Tibial artery (tissue), 4 donors: ENCODE data around the gene PRR11.

Experiments
- DNase-seq, 2 donors: peaks; one replicate each; pipeline ENCODE4 v3.0.0-alpha.2; 2019
- H3K27ac ChIP-seq, 2 donors: fragments of 200-600 bp; sonication (generic) in 1 of 2; 1 replicate in 1 of 2; 2 replicates in 1 of 2; pipeline ENCODE4 v1.5.1; 2018 to 2019; ENCODE audit warnings: mild to moderate bottlenecking in 1 of 2
- H3K27me3 ChIP-seq, 2 donors: fragments of 200-600 bp; sonication (generic) in 1 of 2; one replicate each; pipeline versions ENCODE4 v1.5.1 to v1.6.0; 2016 to 2019
- H3K36me3 ChIP-seq, 3 donors: fragments of 200-600 bp; sonication (generic) in 2 of 3; one replicate each; pipeline ENCODE4 v1.5.1; 2016 to 2019; ENCODE audit warnings: mild to moderate bottlenecking in 2 of 3
- H3K4me1 ChIP-seq, 4 donors: fragments of 200-600 bp; sonication (generic) in 2 of 4; 1 replicate in 3 of 4; 2 replicates in 1 of 4; pipeline ENCODE4 v1.5.1; 2016 to 2019
- H3K4me3 ChIP-seq, 2 donors: fragments of 200-600 bp; sonication (generic) in 1 of 2; 1 replicate in 1 of 2; 2 replicates in 1 of 2; pipeline ENCODE4 v1.5.1; 2018 to 2019; ENCODE audit warnings: mild to moderate bottlenecking in 2 of 2
- H3K9me3 ChIP-seq, 3 donors: fragments of 200-600 bp; sonication (generic) in 1 of 3; one replicate each; pipeline ENCODE4 v1.5.1; 2016 to 2019
- CTCF ChIP-seq, 2 experiments: fragments of 200-600 bp in 1 of 2; fragments of 450-650 bp in 1 of 2; IDR thresholded peaks; one replicate each; pipeline ENCODE4 v1.5.1; 2017 to 2019; ENCODE audit warnings: antibody characterized with exemption in 2 of 2, mild to moderate bottlenecking in 1 of 2, moderate library complexity in 1 of 2
- intact Hi-C: fragments of 100-400 bp; cut with DNase I; formaldehyde crosslinking; loops from one replicate; pipeline ENCODE4 v1.15.0; 2023; ENCODE audit warnings: low total_unique reads

Gene PRR11

GRCh38 chr17:59155439-59156177 is at the start of gene PRR11:
TSS of gene PRR11 (plus strand) at chr17:59155746. CDS start at chr17:59169753, 14,007 bp downstream.
- Histone ChIP-seq H3K27me3 (no peaks in the 10 kb centered on the region), H3K27ac (peak within 1 kb of the TSS; percentile 63 to 82), H3K4me1 (peaks cover 0 to 22% (median 6%) of the 10 kb centered on the region in 4 donors), H3K4me3 (peak within 1 kb of the TSS; percentile 75 to 76), H3K9me3 (no peaks in the 10 kb centered on the region), H3K36me3 (no peaks in the 10 kb centered on the region)
- TF ChIP-seq CTCF (IDR thresholded peaks at IDR 0.05) = no peak
- DNase-seq = peak; percentile 98 to 99
- intact Hi-C loops = loop anchor here (2.0 kb wide), 1 partner anchor 49 kb away; the partner anchor contains the start of gene TRIM37

- peak; percentile 50 to 79 for DNase-seq
- Histone ChIP-seq H3K9me3 (no peaks in the 10 kb centered on the region), H3K36me3 (peaks cover 0 to 8% (median 0%) of the 10 kb centered on the region in 3 donors), H3K4me1 (peaks cover 0 to 38% (median 22%) of the 10 kb centered on the region in 4 donors), H3K27ac (peak overlapping the region; percentile 93 to 94), H3K27me3 (no peaks in the 10 kb centered on the region), H3K4me3 (peak overlapping the region; percentile 74 to 90)
- TF ChIP-seq CTCF (IDR thresholded peaks at IDR 0.05) = no peak
- intact Hi-C loops = loop anchor here (2.0 to 5.0 kb wide), 2 partner anchors 49 to 1024 kb away; partner anchors contain the start of genes DYNLL2, PRR11 and SKA2
These were observed 49.6 kb upstream of the PRR11 start for GRCh38 chr17:59105852-59106462.

GRCh38 chr17:59106463-59107305 is 48.9 kb upstream of the PRR11 start, which contains the start of gene TRIM37:
TSS of gene TRIM37 (minus strand) at chr17:59106880. CDS start at chr17:59106461, 419 bp downstream.
- peak; percentile 93 to 98 for DNase-seq
- H3K27me3 ChIP-seq = no peaks in the 10 kb centered on the region
- H3K4me1 ChIP-seq = peaks cover 0 to 38% (median 22%) of the 10 kb centered on the region in 4 donors
- peaks cover 0 to 8% (median 0%) of the 10 kb centered on the region in 3 donors for H3K36me3 ChIP-seq
- peak in 1 of 2 experiments; percentile 9 for TF ChIP-seq CTCF (IDR thresholded peaks at IDR 0.05)
- H3K9me3 ChIP-seq = no peaks in the 10 kb centered on the region
- peak within 1 kb of the TSS; percentile 93 to 94 for H3K27ac ChIP-seq
- intact Hi-C loops = loop anchor here (2.0 to 5.0 kb wide), 2 partner anchors 48 to 1024 kb away; partner anchors contain the start of genes DYNLL2, PRR11 and SKA2
- H3K4me3 ChIP-seq = peak within 1 kb of the TSS; percentile 74 to 90

- H3K9me3 ChIP-seq = no peaks in the 10 kb centered on the region
- no peak for DNase-seq
- intact Hi-C loops = loop anchor here (2.0 to 5.0 kb wide), 2 partner anchors 48 to 1025 kb away; partner anchors contain the start of genes DYNLL2, PRR11 and SKA2
These were observed 48.3 kb upstream of the PRR11 start for GRCh38 chr17:59107306-59107670.

More at GRCh38 chr17:59107306-59107670, 48.3 kb upstream of the PRR11 start:
- Histone ChIP-seq H3K27me3 (no peaks in the 10 kb centered on the region), H3K4me1 (peaks cover 0 to 38% (median 22%) of the 10 kb centered on the region in 4 donors), H3K27ac (peak overlapping the region; percentile 93 to 94), H3K4me3 (peak overlapping the region; percentile 74 to 90), H3K36me3 (peaks cover 0 to 8% (median 0%) of the 10 kb centered on the region in 3 donors)
- no peak for TF ChIP-seq CTCF (IDR thresholded peaks at IDR 0.05)
